Astrocyte (in vitro differentiated cells and primary cell): ENCODE measurements around the gene ILDR1.

ENCODE experiments used
- EZH2 ChIP-seq: IDR thresholded peaks from 2 replicates; pipeline ENCODE4 v1.6.1; 2012; ENCODE audit warnings: mild to moderate bottlenecking, low read length, inconsistent platforms; ENCODE audit not compliant: insufficient read depth
- TF ChIP-seq, protein P1 (sequence below): IDR thresholded peaks from 2 replicates; pipeline ENCODE4 v1.5.1; 2011; ENCODE audit warnings: low read depth, mild to moderate bottlenecking, inconsistent platforms, low read length, moderate library complexity; ENCODE audit not compliant: insufficient read depth

DNA sequence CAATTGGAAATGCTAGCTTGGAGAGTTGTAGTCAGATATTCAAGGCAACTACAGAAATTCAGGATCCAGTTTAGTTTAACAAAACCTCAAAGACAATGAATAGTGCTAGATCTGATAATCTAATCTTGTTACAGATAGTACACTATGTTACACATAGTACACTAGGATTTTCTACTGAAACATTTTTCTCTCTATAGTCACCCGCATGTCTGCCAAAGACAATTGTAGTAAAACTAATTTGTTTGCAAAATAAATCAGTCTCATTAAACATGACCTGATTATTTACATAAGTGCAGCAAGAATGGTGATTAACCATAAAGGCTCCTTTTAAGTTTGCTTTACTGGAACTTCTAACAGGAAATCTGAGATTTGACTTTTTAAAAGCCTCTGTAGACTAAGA is 52.0 kb downstream of the ILDR1 start:
- TF ChIP-seq, protein P1, sequence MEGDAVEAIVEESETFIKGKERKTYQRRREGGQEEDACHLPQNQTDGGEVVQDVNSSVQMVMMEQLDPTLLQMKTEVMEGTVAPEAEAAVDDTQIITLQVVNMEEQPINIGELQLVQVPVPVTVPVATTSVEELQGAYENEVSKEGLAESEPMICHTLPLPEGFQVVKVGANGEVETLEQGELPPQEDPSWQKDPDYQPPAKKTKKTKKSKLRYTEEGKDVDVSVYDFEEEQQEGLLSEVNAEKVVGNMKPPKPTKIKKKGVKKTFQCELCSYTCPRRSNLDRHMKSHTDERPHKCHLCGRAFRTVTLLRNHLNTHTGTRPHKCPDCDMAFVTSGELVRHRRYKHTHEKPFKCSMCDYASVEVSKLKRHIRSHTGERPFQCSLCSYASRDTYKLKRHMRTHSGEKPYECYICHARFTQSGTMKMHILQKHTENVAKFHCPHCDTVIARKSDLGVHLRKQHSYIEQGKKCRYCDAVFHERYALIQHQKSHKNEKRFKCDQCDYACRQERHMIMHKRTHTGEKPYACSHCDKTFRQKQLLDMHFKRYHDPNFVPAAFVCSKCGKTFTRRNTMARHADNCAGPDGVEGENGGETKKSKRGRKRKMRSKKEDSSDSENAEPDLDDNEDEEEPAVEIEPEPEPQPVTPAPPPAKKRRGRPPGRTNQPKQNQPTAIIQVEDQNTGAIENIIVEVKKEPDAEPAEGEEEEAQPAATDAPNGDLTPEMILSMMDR = no peak
- no peak for TF ChIP-seq EZH2
